A673 (cell line): ENCODE measurements around the gene GJB6.

Source experiments
- CTCF ChIP-seq: fragments of 300-800, 200-600 bp; sonication (generic); conservative IDR thresholded peaks from 2 replicates; pipeline ENCODE4 v1.5.1; 2017; ENCODE audit warnings: low read depth, mild to moderate bottlenecking, antibody characterized with exemption, low read length, moderate library complexity, mixed read lengths
- EZH2 ChIP-seq: fragments of 200-600 bp; sonication (generic); IDR thresholded peaks from 2 replicates; pipeline ENCODE4 v1.6.1; 2017; ENCODE audit warnings: borderline replicate concordance, low read depth, mild to moderate bottlenecking, mixed read lengths, antibody characterized with exemption, low read length; ENCODE audit not compliant: poor library complexity, severe bottlenecking

- TF ChIP-seq CTCF (no peak), EZH2 (no peak)
These were observed 56.7 kb downstream of the GJB6 start for GRCh38 chr13:20175406-20175794.
